NCI-H345 (cell line): ENCODE results near the gene ZNF782.
"Not testable (repeated sequence)": the region's sequence is repeated elsewhere in the genome, so short reads cannot be mapped to it uniquely, and the experiment has no call there.

Experiments
- DNase-seq: peaks from one replicate; lab custom pipeline; 2025; lab: John Stamatoyannopoulos, UW

Gene ZNF782

GRCh38 chr9:96854651-96855273, 448 bp upstream of the ZNF782 start:
- DNase-seq = no peak

- DNase-seq = no peak
Measured at GRCh38 chr9:96852676-96853075, 1.6 kb downstream of the ZNF782 start.

DNA sequence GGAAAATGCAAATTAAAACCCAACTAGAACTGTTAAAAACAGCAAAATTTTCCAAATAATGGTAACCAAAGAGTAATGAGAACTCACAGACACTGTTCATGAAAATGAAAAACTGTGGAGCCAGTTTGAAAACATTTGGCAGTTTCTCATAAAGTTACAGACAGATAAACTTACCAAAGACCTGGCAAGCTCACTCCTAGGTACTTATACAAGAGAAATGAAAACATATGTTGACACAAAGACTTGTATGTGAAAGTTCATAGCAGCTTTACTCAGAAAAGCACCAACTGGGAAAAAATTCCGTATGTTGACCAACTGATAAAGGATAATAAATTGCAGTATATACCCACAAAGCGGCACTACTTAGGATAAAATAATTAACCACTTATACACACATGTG, 10.3 kb downstream of the ZNF782 start:
- DNase-seq = no peak

- no peak for DNase-seq
Measured at GRCh38 chr9:96818533-96818932, 35.8 kb downstream of the ZNF782 start.

DNA sequence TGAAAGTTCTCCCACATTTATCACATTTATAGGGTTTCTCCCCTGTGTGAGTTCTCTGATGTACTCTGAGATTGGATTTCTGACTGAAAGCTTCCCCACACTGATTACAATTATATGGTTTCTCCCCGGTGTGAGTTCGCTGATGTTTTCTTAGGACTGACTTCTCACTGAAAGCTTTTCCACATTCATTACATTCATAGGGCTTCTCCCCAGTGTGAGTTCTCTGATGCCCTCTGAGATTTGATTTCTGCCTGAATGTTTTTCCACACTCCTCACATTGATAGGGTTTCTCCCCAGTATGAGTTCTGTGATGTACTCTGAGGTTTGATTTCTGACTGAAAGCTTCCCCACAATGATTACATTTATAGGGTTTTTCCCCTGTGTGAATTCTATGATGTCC, 36.3 kb downstream of the ZNF782 start:
- no peak for DNase-seq

DNA sequence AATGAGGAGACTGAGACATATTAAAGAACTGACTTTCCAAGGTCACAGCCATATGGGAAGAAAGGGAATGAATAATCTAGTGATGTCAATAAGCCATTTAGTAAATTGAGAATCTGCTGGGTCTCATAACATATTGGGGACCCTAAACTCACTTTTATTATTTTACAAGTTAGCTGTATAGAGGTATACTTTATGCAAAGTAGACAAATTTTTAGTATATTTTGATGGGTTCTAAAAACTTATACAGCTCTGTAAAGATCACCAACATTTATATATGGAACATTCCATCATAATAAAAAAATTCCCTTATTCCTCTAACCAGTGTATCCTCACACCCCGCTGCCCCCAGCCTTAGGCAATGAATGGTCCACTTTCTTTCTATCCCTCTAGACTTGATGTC, 40.7 kb downstream of the ZNF782 start:
- DNase-seq = no peak

DNA sequence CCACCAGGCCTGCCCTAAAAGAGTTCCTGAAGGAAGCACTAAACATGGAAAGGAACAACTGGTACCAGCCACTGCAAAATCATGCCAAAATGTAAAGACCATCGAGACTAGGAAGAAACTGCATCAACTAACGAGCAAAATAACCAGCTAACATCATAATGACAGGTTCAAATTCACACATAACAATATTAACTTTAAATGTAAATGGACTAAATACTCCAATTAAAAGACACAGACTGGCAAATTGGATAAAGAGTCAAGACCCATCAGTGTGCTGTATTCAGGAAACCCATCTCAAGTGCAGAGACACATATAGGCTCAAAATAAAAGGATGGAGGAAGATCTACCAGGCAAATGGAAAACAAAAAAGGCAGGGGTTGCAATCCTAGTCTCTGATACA, 55.4 kb downstream of the ZNF782 start:
- DNase-seq = not testable (repeated sequence)

DNA sequence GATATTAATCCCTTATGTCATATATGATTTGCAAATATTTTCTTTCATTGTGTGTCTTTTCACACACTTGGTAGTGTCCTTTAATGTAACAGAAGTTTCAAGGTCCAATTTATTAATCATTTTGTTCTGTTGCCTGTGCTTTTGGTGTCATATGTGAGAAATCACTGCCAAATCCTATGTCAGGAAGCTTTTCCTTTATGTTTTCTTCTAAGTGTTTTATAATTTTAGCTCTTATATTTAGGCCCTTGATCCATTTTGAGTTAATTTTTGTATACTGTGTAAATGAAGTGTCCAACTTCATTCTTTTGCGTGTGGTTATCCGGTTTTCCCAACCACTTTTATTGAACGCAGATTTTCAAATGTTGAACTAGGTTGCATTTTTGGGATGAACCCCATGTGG, 70.3 kb downstream of the ZNF782 start:
- DNase-seq = no peak

GRCh38 chr9:96782235-96782634, 72.1 kb downstream of the ZNF782 start:
- DNase-seq = no peak

- no peak for DNase-seq
Measured at GRCh38 chr9:96781552-96781951, 72.8 kb downstream of the ZNF782 start.

- no peak for DNase-seq
Measured at GRCh38 chr9:96779089-96779488, 75.2 kb downstream of the ZNF782 start.

GRCh38 chr9:96777426-96777864, 76.9 kb downstream of the ZNF782 start:
- peak; percentile 49 for DNase-seq

- DNase-seq = no peak
Measured at GRCh38 chr9:96771124-96771523, 83.2 kb downstream of the ZNF782 start.

DNA sequence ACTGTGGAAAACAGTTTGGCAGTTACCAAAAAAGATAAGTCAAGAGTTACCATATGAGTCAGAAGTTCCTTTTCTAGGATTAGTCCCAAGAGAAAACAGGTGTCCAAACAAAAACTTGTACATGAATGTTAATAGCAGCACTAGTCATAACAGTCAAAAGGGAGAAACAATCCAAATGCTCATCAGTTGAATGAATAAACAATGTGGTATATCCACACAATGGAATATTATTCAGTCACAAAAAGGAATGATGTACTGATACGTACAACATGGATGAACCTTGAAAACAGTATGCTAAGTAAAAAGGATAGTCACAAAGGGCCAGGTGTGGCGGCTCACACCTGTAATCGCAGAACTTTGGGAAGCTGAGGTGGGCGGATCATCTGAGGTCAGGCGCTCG, 84.3 kb downstream of the ZNF782 start:
- DNase-seq = no peak
